GM21529 (cell line): Measurements from ENCODE around the gene CPT1B.
A peak's percentile ranks its signal among the peaks of the same experiment; 100 is the strongest.
"Not testable (repeated sequence)": the region's sequence is repeated elsewhere in the genome, so short reads cannot be mapped to it uniquely, and the experiment has no call there.

ENCODE experiments used
- ATAC-seq: cut with Tn5 transposase; IDR thresholded peaks from one replicate; pipeline ENCODE4 v1.9.1; 2021; ENCODE audit not compliant: unreplicated experiment

The CPT1B gene

GRCh38 chr22:50529897-50530579, 48.2 kb downstream of the CPT1B start, which contains the start of gene TYMP:
Gene TYMP (minus strand): TSS chr22:50530012. CDS start chr22:50529709, 303 bp downstream.
- ATAC-seq, result no peak

GRCh38 chr22:50529416-50529896, 48.8 kb downstream of the CPT1B start:
- no peak for ATAC-seq

GRCh38 chr22:50528682-50529415, 49.4 kb downstream of the CPT1B start:
- no peak for ATAC-seq

- ATAC-seq, result no peak
These were observed 50.1 kb downstream of the CPT1B start for GRCh38 chr22:50527921-50528681.

GRCh38 chr22:50526834-50527801, 51.1 kb downstream of the CPT1B start:
- ATAC-seq, result peak; percentile 18

GRCh38 chr22:50526108-50526833, 52.0 kb downstream of the CPT1B start:
- peak; percentile 23 for ATAC-seq

- ATAC-seq, result no peak
These were observed 52.4 kb downstream of the CPT1B start for GRCh38 chr22:50525858-50526107.

- ATAC-seq, result peak; percentile 31
These were observed 52.9 kb downstream of the CPT1B start, which contains the start of gene SCO2 for GRCh38 chr22:50525104-50525857. Gene SCO2 (minus strand): TSS chr22:50525598. CDS start chr22:50524411, 1,187 bp downstream.

- no peak for ATAC-seq
These were observed 53.5 kb downstream of the CPT1B start for GRCh38 chr22:50524676-50525103.

- no peak for ATAC-seq
These were observed 54.2 kb downstream of the CPT1B start for GRCh38 chr22:50523806-50524675.

- no peak for ATAC-seq
These were observed 54.8 kb downstream of the CPT1B start for GRCh38 chr22:50523458-50523805.

- ATAC-seq, result no peak
These were observed 55.3 kb downstream of the CPT1B start for GRCh38 chr22:50522806-50523438.

- no peak for ATAC-seq
These were observed 55.9 kb downstream of the CPT1B start for GRCh38 chr22:50522208-50522805.

- ATAC-seq, result no peak
These were observed 56.5 kb downstream of the CPT1B start for GRCh38 chr22:50521710-50522109.

- no peak for ATAC-seq
These were observed 57.3 kb downstream of the CPT1B start for GRCh38 chr22:50520826-50521453.

- not testable (repeated sequence) for ATAC-seq
These were observed 58.0 kb downstream of the CPT1B start for GRCh38 chr22:50520184-50520583.

GRCh38 chr22:50519151-50519550, 59.1 kb downstream of the CPT1B start:
- ATAC-seq, result no peak
